GDM1 (cell line): Measurements from ENCODE around the gene SCAP.

Source experiments
- DNase-seq: peaks from one replicate; lab custom pipeline; 2025; lab: John Stamatoyannopoulos, UW

SCAP gene

GRCh38 chr3:47430606-47431005 is 45.1 kb downstream of the SCAP start:
- no peak for DNase-seq

- DNase-seq = no peak
These were observed 46.1 kb downstream of the SCAP start for GRCh38 chr3:47429476-47430270.

GRCh38 chr3:47428662-47429061 is 47.1 kb downstream of the SCAP start:
- DNase-seq = no peak

- no peak for DNase-seq
These were observed 47.9 kb downstream of the SCAP start for GRCh38 chr3:47427866-47428265.

- DNase-seq = no peak
These were observed 49.8 kb downstream of the SCAP start for GRCh38 chr3:47425959-47426358.

GRCh38 chr3:47425383-47425778 is 50.4 kb downstream of the SCAP start:
- no peak for DNase-seq

GRCh38 chr3:47424434-47425382 is 51.0 kb downstream of the SCAP start:
- no peak for DNase-seq

GRCh38 chr3:47423548-47424145 is 52.1 kb downstream of the SCAP start:
- no peak for DNase-seq

GRCh38 chr3:47422743-47423142 is 53.0 kb downstream of the SCAP start:
- no peak for DNase-seq

GRCh38 chr3:47421741-47422649 is 53.7 kb downstream of the SCAP start:
- no peak for DNase-seq

- DNase-seq = peak; percentile 82
These were observed 54.9 kb downstream of the SCAP start for GRCh38 chr3:47420511-47421484.

GRCh38 chr3:47420044-47420430 is 55.7 kb downstream of the SCAP start:
- no peak for DNase-seq

- no peak for DNase-seq
These were observed 56.4 kb downstream of the SCAP start for GRCh38 chr3:47419083-47420043.

- DNase-seq = no peak
These were observed 57.3 kb downstream of the SCAP start for GRCh38 chr3:47418167-47419082.

- DNase-seq = no peak
These were observed 59.7 kb downstream of the SCAP start for GRCh38 chr3:47416041-47416440.

GRCh38 chr3:47414666-47415587 is 60.8 kb downstream of the SCAP start:
- no peak for DNase-seq

- no peak for DNase-seq
These were observed 61.6 kb downstream of the SCAP start for GRCh38 chr3:47414161-47414564.
